ENCODE results near the gene NECTIN1.
"Not testable (repeated sequence)": the region's sequence is repeated elsewhere in the genome, so short reads cannot be mapped to it uniquely, and the experiment has no call there.

Gene NECTIN1

DNA sequence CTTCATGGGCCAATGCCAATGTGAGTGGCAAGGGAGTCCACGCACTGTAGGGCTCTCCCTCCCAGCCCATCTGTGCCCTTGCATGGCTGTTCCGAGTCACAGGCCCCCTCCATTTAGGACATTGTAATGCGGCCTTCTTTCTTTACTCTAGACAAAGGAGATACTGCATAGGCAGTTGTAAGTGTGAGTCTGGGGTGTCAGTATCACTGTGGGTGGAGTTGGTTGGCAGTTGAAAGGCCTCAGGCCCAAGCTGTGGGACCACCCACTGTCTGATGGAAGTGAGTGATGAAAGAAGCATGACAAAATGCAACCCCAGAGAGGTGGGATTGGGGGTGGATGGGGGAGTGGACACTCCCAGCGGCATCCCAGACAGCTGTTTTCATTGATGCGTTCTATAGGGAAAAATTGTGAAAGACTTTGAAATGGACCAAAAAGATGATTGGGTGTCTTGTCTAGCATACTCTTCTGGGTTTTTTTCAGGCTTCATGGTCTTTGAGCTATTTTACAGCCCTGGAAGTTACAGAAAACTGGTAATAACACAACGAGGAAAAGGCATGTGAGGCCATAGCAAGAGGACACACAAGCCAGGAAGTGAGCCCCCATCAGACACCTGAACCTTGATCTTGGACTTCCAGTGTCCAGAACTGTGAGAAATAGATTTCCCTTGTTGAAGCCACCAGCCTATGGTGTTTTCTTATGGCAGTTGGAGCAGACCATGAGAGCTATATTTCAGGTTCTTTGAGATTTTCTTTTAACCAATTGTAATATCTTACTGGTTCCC is 114.6 kb downstream of the NECTIN1 start:
- no peak for DNase-seq

DNA sequence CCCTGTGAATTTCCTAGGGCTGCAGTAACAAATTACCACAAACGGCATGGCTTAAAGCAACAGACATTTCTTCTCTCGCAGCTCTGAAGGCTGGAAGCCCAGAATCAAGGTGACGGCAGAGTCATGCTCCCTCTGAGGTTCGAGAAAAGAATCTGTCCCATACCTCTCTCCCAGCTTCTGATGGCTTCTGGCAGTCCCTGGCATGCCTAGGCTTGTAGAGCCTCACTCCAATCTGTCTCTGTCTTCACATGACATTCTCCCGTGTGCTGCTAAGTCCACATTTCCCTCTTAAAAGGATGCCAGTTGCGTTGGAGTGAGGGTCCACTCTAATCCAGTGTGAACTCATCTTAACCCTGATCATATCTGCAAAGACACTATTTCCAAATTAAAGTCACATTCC is 116.2 kb downstream of the NECTIN1 start:
- DNase-seq = no peak

GRCh38 chr11:119610836-119611426 is 118.1 kb downstream of the NECTIN1 start:
- no peak for DNase-seq

DNA sequence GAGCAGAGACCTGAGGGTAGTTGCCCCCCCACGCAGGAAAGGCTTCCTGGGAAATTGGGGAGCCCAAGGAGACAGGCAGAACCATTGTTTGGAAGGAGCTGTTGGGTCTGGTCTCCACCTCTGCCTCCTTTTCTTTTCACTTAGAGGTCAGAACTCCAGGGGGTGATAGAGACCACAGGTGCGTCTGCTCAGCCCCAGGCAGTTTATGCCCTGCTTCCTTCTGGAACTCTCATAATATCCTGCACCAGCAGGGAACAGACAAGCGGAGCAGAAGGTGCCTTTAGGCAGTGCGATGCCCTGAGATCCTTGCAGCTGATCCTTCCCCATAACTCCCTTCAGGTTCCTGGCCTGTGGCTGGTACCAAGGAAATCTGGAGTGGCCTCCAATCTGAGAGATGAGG is 120.2 kb downstream of the NECTIN1 start:
- DNase-seq = no peak

- DNase-seq = no peak
Measured at GRCh38 chr11:119608201-119608600, 120.8 kb downstream of the NECTIN1 start.

GRCh38 chr11:119607726-119608125 is 121.3 kb downstream of the NECTIN1 start:
- DNase-seq = no peak

DNA sequence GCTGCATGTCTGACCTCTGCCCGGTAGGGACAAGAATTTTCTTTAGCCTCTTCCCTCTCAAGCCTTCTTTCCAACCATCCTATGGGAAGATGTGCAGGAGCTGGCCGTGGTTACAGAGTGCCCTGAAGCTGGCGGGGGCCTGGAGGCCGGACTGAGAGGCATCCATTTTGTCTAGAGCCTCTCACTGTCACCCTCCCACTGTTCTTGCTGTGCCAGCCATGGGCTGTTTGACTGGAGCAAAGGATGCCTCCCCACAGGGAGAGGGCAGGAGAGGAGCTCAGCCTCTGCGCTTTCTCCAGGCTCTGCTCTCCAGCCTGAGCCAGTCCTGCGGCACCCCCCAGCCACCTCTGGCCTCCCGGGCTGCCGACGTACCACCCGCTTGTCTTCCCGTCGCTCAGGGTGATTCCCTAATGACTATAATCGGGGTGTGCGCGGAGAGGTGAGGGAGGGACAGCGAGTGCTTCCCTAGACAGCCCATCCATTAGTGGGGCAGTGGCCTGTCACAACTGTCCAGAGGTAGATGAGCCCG is 123.8 kb downstream of the NECTIN1 start:
- DNase-seq = no peak

DNA sequence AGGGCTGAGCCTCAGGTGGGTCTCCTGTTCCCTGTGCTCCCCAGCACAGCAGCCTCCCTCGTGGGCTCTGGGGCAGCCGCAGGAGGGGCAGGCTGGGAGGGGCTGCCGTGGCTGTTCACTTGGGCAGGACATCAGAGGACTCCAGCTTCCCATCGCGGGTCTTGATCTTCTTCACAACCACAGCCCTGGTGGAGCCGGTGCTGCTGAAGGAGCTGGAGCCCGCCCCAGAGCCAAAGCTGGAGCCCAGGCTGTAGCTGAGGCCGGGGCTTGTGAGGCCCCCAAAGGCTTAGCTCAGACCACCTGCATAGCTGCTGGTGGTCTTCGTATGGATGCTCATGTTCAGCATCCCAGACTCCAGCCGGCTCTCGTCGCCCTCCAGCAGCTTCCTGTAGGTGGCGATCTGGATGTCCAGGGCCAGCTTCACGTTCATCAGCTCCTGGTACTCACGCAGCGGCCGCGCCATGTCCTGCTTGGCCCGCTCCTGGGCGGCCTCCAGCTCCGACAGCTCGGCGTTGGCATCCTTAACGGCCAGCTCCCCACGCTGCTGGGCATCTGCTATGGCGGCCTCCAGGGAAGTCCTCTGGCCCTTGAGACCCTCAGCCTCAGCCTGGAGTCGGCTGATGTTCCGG is 126.1 kb downstream of the NECTIN1 start:
- no peak for DNase-seq

GRCh38 chr11:119599864-119600541 is 129.0 kb downstream of the NECTIN1 start:
- no peak for DNase-seq

DNA sequence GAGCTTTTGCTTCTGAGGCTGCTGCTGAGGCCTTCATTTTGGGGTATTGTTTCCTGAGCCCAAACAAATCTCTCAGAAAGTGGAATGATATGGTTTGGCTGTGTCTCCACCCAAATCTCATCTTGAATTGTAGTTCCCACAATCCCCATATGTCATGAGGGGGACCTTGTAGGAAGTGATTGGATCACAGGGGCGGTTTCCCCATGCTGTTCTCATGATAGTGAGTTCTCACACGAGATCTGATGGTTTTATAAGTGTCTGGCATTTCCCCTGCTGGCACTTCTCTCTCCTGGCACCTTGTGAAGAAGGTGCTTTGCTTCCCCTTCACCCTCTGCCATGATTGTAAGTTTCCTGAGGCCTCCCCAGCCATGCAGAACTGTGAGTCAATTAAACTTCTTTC is 133.1 kb downstream of the NECTIN1 start:
- not testable (repeated sequence) for DNase-seq

- DNase-seq = no peak
Measured at GRCh38 chr11:119594639-119595249, 134.3 kb downstream of the NECTIN1 start.

GRCh38 chr11:119593346-119593745 is 135.7 kb downstream of the NECTIN1 start:
- DNase-seq = no peak

DNA sequence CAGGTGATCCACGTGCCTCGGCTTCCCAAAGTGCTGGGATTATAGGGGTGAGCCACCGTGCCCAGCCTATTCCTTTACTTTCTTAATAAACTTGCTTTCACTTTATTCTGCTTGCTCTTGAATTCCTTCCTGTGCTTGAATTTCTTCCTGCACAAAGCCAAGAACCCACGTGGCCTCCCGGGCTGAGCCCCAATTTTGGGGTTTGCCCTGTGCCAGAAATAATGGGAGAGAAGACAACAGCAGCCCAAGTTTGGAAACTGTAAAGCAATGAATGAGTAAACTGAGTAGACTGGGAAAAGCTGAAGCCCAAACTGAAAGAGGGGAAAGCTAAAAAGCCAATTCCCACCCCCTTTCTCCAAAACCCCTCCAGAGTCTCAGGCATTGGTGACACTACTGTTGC is 136.4 kb downstream of the NECTIN1 start:
- DNase-seq = no peak

DNA sequence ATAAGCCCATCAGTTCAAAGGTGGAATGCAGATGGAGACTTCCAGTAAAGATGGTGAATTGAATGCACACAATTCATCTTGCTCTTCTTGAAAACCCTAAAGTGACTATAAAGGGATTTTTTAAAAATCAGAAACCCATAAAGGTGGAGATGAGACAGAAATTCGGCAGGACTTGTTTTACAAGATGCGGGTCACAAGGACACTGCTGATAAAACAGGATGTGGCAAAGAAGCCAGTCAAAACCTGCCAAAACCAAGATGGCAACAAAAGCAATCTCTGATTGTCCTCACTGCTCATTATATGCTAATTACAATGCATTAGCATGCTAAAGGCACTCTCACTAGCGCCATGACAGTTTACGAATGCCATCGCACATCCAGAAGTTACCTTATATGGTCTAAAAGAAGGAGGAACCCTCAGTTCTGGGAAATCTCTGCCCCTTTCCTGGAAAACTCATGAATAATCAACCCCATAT is 137.1 kb downstream of the NECTIN1 start:
- no peak for DNase-seq

DNA sequence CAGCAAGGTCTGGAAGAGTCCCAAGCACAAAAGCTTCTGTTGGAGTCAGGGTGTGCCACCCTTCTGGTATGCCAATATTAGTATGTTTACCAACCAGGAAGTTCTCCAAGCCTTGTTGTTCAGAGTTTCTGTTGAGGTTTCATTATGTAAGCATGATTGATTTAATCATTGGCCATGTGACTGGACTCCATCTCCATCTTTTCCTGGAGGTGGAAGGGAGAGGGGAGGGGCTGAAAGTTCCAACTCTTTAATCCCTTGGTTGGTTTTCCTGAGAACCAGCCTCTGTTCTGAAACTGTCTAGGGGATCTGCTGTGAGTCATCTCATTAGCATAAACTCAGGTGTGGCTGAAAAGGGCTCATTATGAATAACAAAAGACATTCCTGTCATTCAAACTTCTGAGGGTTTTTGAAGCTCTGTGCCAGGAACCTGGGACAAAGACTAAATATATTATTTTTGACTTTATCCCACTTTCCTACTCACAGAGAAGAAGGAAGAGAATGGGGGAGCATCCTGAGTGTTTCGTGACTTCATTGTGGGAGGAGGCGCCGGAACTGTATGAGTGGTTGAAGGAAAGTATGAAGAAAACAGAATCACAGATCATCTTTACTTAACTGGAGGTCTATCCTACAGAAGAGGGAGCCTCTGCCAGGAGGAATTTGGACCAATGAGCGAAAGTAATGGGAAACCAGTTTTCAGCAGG is 138.2 kb downstream of the NECTIN1 start:
- no peak for DNase-seq

- DNase-seq = no peak
Measured at GRCh38 chr11:119589001-119589400, 140.0 kb downstream of the NECTIN1 start.
